ENCODE data around the gene COL4A2.
"Not testable (repeated sequence)": the region's sequence is repeated elsewhere in the genome, so short reads cannot be mapped to it uniquely, and the experiment has no call there.

DNA sequence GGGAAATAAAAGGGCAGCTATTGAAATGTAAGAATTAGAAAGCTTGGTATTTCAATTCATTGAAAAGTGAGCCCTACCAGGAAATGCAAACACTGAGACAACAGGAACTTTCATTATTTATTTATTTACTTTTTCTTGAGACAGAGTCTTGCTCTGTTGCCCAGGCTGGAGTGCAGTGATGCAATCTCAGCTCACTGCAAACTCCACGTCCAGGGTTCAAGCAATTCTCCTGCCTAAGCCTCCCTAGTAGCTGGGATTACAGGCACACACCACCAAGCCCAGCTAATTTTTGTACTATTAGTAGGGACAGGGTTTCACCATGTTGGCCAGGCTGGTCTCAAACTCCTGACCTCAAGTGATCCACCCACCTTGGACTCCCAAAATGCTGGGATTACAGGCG, 225.2 kb downstream of the COL4A2 start:
- TF ChIP-seq, protein P1, sequence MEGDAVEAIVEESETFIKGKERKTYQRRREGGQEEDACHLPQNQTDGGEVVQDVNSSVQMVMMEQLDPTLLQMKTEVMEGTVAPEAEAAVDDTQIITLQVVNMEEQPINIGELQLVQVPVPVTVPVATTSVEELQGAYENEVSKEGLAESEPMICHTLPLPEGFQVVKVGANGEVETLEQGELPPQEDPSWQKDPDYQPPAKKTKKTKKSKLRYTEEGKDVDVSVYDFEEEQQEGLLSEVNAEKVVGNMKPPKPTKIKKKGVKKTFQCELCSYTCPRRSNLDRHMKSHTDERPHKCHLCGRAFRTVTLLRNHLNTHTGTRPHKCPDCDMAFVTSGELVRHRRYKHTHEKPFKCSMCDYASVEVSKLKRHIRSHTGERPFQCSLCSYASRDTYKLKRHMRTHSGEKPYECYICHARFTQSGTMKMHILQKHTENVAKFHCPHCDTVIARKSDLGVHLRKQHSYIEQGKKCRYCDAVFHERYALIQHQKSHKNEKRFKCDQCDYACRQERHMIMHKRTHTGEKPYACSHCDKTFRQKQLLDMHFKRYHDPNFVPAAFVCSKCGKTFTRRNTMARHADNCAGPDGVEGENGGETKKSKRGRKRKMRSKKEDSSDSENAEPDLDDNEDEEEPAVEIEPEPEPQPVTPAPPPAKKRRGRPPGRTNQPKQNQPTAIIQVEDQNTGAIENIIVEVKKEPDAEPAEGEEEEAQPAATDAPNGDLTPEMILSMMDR (IDR thresholded peaks at IDR 0.05) = not testable (repeated sequence)
- not testable (repeated sequence) for TF ChIP-seq POLR2A (IDR thresholded peaks at IDR 0.05; ENCODE audit: low read depth); EP300 (IDR thresholded peaks at IDR 0.05); POLR2AphosphoS5 (IDR thresholded peaks at IDR 0.05)

Data from esophagus muscularis mucosa (tissue), 4 donors.